Activated CD8-positive, alpha-beta memory T cell treated with anti-CD3 and anti-CD28 coated beads for 36 hours (primary cell): Measurements from ENCODE around the gene GEMIN8. TPM values are rescaled to one million over a fixed set of nuclear protein-coding genes. Genes with fewer than 3 reads are reported as not detected.

Experiments used
- CTCF ChIA-PET: fragments of 350-600 bp; sonication (Branson Sonifier 250); formaldehyde crosslinking; loops from one replicate; lab custom pipeline; 2021; ENCODE audit warnings: antibody characterized with exemption; lab: Charles Lee
- POLR2A ChIA-PET: fragments of 350-600 bp; sonication (Branson Sonifier 250); formaldehyde crosslinking; loops from one replicate; lab custom pipeline; 2021; ENCODE audit warnings: antibody characterized with exemption; lab: Charles Lee
- total RNA-seq, 2 experiments: library from RNA; stranded (reverse); gene quantifications; one replicate each; pipeline ENCODE4 v1.2.3, GENCODE V29; 2021

Gene GEMIN8
- 10 to 100 TPM; 15.5 to 16.0 TPM for total RNA-seq

DNA sequence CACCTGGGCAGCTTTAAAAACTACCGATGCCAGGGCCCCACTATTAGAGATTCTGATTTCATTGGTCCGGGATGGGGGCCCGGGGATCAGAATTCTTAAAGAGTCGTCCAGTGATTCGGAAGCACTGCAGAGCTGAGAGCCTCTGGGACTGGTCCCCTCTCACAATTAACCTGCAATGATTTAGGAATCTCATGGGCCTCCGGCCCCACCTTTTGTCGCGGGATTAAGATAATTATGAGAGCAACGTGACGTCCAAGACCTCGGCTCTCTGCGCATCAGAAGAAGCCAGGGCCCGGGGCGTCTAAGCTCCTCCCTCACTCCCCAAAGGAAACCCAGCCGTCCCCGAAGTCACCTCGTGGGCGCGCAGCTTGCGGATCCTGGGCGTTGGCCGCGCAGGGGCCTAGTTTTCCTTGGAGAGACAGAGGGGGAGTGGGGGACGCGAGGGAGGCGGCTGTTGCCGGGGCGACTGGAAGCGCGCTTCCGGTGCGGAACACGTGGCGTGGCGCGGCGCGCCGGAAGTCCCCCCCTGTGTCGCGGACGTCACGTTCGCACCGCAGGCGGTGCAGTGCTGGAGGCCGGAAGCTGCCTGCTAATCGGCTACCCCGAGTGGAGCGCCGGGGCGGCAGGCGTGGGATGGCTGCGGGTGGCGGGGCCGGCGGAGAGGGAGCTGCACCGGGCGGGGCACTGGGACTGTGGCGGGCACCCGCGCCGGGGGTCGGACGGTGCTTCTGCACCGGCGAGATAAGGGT, at the start of gene GEMIN8:
Gene GEMIN8, minus strand, starts transcription at position 468 of the 749 bp plus-strand sequence. CDS start 8,414 bp downstream, outside the sequence.
- ChIA-PET CTCF (interaction anchor here (1.0 to 1.5 kb wide), 2 partner anchors 295 to 383 kb away, joined by 3 to 5 read pairs; partner anchors contain the start of gene OFD1), POLR2A (interaction anchor here (1.9 kb wide), 1 partner anchor 287 kb away, joined by 5 read pairs; no protein-coding TSS in a partner anchor)

- ChIA-PET POLR2A (no interaction called here), CTCF (no interaction called here)
Observed at GRCh38 chrX:14076639-14077038, 46.9 kb upstream of the GEMIN8 start.

- POLR2A ChIA-PET, result no interaction called here
- CTCF ChIA-PET, result no interaction called here
Observed at GRCh38 chrX:14073556-14073955, 43.9 kb upstream of the GEMIN8 start.

GRCh38 chrX:14073071-14073470, 43.4 kb upstream of the GEMIN8 start:
- POLR2A ChIA-PET, result no interaction called here
- CTCF ChIA-PET, result no interaction called here

DNA sequence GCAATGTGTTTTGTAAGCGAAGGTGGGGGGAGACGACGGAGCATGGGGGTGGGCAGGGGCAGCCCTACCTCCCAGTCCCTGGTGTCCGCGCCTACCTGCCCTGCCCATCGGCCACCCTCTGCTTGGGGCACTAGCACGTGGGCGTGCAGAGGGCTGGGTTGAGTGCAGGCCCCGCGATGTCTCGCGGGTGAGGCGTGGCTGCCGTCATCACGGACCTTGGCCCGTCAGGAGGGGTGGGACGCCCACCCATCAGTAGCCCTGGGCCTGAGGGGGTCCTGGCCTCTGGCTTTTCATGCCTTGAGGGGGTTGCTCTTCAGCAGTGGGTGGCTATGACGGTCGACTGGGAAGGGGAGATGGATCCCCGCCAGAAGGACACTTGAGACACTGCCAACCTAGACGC, 36.1 kb upstream of the GEMIN8 start:
- CTCF ChIA-PET, result no interaction called here
- POLR2A ChIA-PET, result no interaction called here

DNA sequence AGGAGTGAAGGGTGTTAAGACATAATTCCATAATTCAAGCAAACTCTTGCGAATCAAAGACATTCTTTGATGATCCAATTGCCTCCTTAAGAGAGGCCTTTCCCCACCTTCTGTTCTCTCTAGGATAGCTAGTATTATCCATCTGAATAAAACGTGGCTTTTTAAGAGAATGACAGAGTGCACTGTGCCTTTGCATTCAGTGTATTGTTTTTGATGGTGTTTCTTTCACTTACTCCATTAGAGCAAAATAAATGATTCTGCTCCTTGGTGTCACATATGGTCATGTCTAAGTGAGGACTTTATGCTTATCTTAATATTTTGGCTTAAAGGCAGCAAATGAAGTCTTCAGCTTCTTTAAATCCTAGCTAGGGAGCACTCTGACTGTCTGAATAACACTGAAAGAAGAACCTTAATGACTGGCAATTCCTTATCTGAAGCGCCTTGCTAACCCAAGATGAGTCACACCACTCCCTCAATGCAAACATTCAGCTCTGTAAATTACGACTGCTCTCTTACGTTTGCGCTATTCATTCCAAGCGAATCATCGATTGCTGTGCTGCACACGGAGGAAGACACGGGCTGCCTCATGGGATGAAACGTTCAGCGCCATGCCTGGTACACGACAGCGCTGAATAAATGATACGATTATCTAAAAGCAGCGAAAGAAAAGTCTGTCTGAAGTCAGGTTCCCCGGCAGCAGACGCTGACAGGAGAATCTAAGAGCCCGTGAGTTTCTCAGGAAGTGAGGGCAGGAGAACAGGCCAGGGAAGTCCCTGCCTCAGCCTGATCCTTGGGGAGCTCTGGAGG, 35.1 kb upstream of the GEMIN8 start:
- POLR2A ChIA-PET, result no interaction called here
- CTCF ChIA-PET, result no interaction called here

DNA sequence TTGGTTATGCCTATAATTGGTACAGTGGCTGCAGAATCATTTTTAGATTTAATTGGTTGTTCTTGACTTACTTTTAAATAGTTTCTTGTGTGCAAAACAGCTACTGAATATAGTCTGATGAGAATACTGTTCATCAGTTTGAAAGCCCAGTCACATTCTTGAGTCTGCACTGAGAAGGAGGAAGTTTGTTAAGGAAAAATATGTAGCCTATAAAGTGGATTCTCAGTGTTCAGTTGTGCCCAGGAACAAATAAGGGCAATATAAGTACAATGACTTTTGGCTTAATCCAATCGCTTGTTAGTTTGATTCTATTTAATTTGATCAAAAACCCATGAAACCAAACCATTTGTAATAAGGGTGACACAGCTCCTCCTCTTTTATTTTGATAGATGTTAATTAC, 32.8 kb upstream of the GEMIN8 start:
- CTCF ChIA-PET, result no interaction called here
- POLR2A ChIA-PET, result no interaction called here

GRCh38 chrX:14056206-14056605, 26.5 kb upstream of the GEMIN8 start:
- ChIA-PET CTCF (no interaction called here), POLR2A (no interaction called here)

GRCh38 chrX:14051416-14051815, 21.7 kb upstream of the GEMIN8 start:
- POLR2A ChIA-PET, result no interaction called here

DNA sequence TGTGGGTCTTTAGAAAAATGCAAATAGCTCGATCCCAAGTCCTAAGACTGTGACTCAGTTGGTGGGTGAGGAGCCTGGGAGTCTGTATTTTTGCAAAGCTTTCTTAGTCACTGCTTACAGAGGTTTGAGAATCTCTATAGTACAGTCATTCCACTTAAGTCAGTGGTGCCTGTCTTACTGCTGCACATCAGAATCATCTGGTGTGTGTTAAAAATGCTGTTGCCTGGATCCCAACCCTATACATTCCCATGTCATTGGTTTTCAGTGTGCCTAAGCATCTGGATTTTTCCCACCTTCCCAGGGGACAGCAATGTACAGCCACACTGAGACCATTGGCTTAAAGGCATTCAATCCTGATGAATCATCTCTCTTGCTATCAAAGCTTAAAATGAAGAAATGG, 21.0 kb upstream of the GEMIN8 start:
- POLR2A ChIA-PET, result no interaction called here
- CTCF ChIA-PET, result no interaction called here

More at GRCh38 chrX:14051416-14051815, 21.7 kb upstream of the GEMIN8 start:
- CTCF ChIA-PET, result no interaction called here

DNA sequence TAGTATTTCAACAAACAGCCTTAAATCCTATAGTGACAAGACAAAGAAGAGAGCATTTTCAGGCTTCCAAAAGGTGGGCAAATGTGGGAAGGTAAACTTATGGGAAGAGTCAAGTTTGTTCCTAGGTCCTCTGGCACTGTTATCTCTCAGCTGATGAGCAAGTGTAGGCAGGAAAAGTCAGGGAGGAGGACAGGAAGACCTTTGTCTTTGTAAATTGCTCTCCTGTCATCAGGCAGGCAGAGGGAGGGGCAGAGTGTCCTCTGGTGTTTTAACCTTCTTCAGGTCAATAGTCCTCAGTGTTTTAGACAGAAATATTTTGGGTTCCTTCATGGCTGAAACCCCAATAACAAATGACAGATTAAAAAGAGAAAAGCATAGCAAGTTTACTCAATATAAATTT, 13.5 kb upstream of the GEMIN8 start:
- ChIA-PET CTCF (no interaction called here), POLR2A (no interaction called here)

DNA sequence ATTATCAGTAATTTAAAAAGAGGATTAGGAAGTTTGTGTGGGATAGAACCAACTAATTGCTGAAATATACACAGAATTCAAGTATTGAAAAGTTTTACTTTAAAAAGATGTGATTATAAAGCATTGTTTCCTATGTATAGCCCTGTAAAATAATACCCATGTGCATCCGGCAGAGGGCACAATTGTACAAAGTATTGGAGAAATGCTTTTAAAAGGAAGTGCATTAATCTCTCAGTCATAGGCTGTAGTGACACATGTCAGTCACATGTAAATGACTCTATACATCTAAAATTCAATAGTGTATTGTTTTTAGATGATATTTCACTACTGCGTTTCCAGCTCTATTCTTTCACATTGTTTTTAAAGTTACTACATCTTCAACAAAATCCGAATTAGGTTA, 9.7 kb upstream of the GEMIN8 start:
- CTCF ChIA-PET, result no interaction called here

DNA sequence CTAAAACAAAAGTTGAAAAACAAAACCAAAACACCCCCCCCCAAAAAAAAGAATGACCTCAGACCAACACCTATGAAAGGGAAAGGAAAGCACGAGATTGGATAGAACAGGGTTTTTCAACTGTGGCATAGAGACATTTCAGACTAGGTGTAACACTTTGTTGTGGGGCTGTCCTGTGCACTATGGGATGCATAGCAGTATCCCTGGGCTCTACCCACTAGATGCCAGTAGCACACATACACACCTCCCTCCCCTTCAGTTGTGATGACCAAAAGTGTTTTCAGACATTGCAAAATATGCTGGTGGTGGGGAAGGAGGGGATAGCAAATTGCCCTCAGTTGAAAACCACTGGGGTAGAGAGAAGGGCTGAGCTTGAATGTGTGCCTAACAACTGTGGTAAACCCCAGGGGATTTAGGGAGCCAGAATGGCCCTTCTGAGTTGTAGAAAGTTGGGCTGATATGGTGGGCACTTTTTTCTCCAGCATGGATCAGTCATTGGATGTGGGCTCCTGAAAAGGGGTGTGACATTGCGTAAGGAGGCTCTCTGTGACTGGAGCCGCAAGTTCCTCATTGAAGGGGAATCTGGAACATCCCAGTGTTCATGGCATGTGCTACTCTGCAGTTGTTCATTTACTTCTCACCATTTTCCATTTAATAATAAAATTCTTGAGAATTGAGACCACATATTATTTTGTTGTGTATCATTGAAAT, 8.8 kb upstream of the GEMIN8 start:
- ChIA-PET POLR2A (no interaction called here), CTCF (no interaction called here)

More for the DNA sequence above, 9.7 kb upstream of the GEMIN8 start:
- POLR2A ChIA-PET, result interaction anchor here (0.5 kb wide), 1 partner anchor 122 kb away, joined by 4 read pairs; no protein-coding TSS in a partner anchor

- ChIA-PET POLR2A (no interaction called here), CTCF (interaction anchor here (0.6 to 1.5 kb wide), 2 partner anchors 284 to 341 kb away, joined by 3 to 4 read pairs; no protein-coding TSS in a partner anchor)
Observed at GRCh38 chrX:14032406-14032805, 2.7 kb upstream of the GEMIN8 start.

DNA sequence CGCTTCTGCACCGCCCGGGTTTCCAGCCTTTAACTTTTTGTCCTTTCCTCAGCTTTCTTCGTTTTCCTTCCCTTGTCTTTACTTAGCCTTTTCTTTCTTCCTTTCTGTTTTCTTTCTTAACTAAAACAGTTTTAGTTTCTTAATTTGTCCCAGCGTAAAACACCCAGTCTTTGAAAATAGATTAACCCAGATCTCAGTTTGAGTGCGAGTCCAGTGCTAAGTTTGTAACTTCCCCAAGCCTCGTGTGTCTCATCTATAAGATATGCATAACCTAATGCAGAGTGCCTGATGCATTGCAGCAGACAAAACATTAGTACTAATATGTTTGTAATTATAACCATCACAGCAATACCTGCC, 460 bp upstream of the GEMIN8 start:
- ChIA-PET POLR2A (no interaction called here), CTCF (interaction anchor here (1.0 to 1.5 kb wide), 2 partner anchors 295 to 384 kb away, joined by 3 to 5 read pairs; partner anchors contain the start of gene OFD1)

GRCh38 chrX:14029039-14029424, 660 bp downstream of the GEMIN8 start:
- POLR2A ChIA-PET, result interaction anchor here (1.9 kb wide), 1 partner anchor 286 kb away, joined by 5 read pairs; no protein-coding TSS in a partner anchor
- CTCF ChIA-PET, result interaction anchor here (1.5 kb wide), 1 partner anchor 383 kb away, joined by 5 read pairs; no protein-coding TSS in a partner anchor

DNA sequence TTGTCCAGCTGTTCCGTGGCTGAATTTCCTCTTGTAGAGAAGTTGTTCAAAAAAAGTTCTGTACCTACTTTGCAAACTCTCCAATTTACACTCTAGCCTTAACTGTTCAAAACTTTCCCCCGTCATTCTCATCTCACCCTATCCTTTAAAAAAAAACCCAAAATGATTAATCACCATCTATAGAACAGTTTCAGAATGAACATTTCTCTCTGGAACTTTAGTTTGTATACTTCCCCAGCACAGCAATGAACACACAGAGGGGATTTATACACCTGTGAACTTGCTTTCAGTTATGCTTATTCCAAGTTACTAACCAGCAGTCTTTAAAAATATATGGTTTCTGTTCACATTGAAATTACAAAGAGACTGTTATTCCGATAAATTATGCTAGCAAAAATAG, 1.2 kb downstream of the GEMIN8 start:
- ChIA-PET POLR2A (interaction anchor here (1.9 kb wide), 1 partner anchor 285 kb away, joined by 5 read pairs; no protein-coding TSS in a partner anchor), CTCF (no interaction called here)

DNA sequence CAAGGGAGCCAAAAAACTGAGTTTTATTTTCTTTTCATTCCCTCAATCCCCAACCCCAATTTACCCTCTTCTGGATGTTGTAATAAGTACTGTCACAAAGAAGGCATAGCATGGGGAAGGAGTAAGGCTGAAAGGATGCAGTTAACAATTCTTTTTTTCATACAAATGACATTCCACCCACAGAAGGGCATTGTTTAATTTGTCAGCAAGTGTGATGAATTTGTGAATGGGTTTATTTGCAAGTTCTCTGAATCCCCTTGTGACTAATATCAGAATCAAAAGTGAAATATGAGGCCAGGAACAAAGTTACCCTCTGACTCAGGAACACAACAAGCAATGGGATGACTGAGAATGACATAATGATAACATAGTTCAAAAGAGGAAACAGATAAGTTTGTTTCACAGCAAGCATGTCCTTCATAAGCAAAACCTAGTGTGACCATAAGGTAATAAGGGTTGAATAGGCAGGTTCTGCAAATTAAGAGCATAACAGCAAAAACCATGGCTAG, 2.1 kb downstream of the GEMIN8 start:
- ChIA-PET CTCF (interaction anchor here (0.6 kb wide), 1 partner anchor 80 kb away, joined by 3 read pairs; no protein-coding TSS in a partner anchor), POLR2A (no interaction called here)

GRCh38 chrX:14027036-14027435, 2.7 kb downstream of the GEMIN8 start:
- CTCF ChIA-PET, result interaction anchor here (0.6 kb wide), 2 partner anchors 79 to 101 kb away, joined by 3 read pairs; no protein-coding TSS in a partner anchor
- POLR2A ChIA-PET, result no interaction called here
